ENCODE measurements around the gene RGS7BP. TPM values are rescaled to one million over a fixed set of nuclear protein-coding genes. Genes with fewer than 3 reads are reported as not detected.

The RGS7BP gene
- total RNA-seq, result under 0.01 and 0.36 TPM in 2 replicates

DNA sequence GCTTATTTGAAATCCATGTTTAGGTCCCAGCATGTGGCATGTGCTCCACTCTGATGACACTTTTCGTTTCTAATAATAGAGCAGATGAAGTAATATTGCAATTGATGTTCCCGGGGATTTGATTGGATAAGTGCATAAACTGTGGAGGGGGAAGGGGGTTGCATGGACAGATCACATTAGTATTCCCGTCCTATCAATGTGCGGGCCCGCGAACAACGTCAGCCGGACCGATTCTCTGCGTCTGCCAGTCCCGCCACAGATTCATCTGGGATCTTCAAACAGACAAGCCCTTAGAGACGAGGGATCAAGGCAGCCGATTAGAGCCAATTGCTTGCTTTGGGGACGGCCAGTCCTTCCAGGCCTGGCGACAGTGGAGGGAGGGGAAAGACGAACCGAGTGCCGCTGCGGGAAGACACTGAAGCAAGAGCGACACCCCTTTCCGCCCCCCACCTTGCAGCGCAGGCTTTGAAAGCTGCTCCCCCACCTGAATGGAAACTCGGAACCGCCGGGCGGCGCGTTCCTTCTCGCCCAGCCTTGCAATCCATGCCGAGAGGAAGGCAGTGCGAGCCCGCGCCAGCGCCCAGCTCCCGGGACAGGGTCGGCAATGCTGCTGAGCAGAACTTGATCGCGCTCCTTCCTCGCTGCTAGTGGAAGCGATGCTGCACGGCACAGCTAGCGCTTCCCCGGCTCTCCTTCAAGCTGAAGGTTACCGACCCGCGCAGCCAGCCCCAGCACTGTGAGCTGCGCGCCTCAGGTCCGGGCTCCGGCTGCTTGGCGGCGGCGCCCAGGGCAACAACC, at the start of gene RGS7BP:
RGS7BP (plus strand) TSS at position 247 of the 798 bp plus-strand sequence. CDS start 610 bp downstream, outside the sequence.
- Histone ChIP-seq H3K4me1 (ENCODE audit: insufficient read depth, low read length) (no peaks in the 10 kb centered on the region), H3K9me3 (ENCODE audit: low read depth, low read length) (no peaks in the 10 kb centered on the region), H3K27me3 (ENCODE audit: insufficient read depth, low read length) (peaks cover 35% of the 10 kb centered on the region), H3K27ac (ENCODE audit: low read depth, low read length) (no peak within 1 kb of the TSS), H3K36me3 (ENCODE audit: insufficient read depth, low read length) (no peaks in the 10 kb centered on the region), H4K20me1 (ENCODE audit: insufficient read depth, low read length) (no peaks in the 10 kb centered on the region), H2AFZ (ENCODE audit: low read length) (peak within 1 kb of the TSS; percentile 77), H3K79me2 (ENCODE audit: insufficient read depth, low read length) (no peaks in the 10 kb centered on the region), H3K4me3 (ENCODE audit: insufficient read depth, low read length) (peak within 1 kb of the TSS; percentile 60), H3K4me2 (ENCODE audit: insufficient read depth, low read length) (peak within 1 kb of the TSS; percentile 81)
- TF ChIP-seq, protein P1, sequence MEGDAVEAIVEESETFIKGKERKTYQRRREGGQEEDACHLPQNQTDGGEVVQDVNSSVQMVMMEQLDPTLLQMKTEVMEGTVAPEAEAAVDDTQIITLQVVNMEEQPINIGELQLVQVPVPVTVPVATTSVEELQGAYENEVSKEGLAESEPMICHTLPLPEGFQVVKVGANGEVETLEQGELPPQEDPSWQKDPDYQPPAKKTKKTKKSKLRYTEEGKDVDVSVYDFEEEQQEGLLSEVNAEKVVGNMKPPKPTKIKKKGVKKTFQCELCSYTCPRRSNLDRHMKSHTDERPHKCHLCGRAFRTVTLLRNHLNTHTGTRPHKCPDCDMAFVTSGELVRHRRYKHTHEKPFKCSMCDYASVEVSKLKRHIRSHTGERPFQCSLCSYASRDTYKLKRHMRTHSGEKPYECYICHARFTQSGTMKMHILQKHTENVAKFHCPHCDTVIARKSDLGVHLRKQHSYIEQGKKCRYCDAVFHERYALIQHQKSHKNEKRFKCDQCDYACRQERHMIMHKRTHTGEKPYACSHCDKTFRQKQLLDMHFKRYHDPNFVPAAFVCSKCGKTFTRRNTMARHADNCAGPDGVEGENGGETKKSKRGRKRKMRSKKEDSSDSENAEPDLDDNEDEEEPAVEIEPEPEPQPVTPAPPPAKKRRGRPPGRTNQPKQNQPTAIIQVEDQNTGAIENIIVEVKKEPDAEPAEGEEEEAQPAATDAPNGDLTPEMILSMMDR (IDR thresholded peaks at IDR 0.05; ENCODE audit: extremely low read depth, low read depth, low read length), result no peak
- peak; percentile 71 for DNase-seq (ENCODE audit: insufficient read length, low spot score, missing footprints)

DNA sequence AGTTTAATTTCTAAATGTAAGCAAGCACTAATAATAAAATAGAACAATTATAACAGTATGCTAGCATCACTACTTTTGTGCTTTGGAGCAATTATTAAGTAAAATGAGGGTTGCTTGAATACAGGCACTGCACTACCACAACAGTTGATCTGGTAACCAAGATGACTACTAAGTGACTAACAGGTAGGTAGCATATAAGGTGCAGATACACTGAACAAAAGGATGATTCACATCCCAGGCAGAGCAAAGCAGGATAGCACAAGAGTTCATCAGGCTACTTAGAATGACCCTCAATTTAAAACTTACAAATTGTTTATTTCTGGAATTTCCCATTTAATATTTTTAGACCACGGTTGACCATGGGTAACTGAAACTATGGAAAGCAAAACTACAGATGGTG, 48.0 kb upstream of the RGS7BP start:
- Histone ChIP-seq H3K79me2 (ENCODE audit: insufficient read depth, low read length) (no peaks in the 10 kb centered on the region), H3K4me3 (ENCODE audit: insufficient read depth, low read length) (no peak overlapping the region), H3K9me3 (ENCODE audit: low read depth, low read length) (no peaks in the 10 kb centered on the region), H4K20me1 (ENCODE audit: insufficient read depth, low read length) (no peaks in the 10 kb centered on the region), H2AFZ (ENCODE audit: low read length) (no peak overlapping the region), H3K4me1 (ENCODE audit: insufficient read depth, low read length) (no peaks in the 10 kb centered on the region), H3K36me3 (ENCODE audit: insufficient read depth, low read length) (no peaks in the 10 kb centered on the region), H3K4me2 (ENCODE audit: insufficient read depth, low read length) (no peak overlapping the region), H3K27me3 (ENCODE audit: insufficient read depth, low read length) (no peaks in the 10 kb centered on the region), H3K27ac (ENCODE audit: low read depth, low read length) (no peak overlapping the region)
- no peak for DNase-seq (ENCODE audit: insufficient read length, low spot score, missing footprints)
- TF ChIP-seq, protein P1 (IDR thresholded peaks at IDR 0.05; ENCODE audit: extremely low read depth, low read depth, low read length), result no peak

DNA sequence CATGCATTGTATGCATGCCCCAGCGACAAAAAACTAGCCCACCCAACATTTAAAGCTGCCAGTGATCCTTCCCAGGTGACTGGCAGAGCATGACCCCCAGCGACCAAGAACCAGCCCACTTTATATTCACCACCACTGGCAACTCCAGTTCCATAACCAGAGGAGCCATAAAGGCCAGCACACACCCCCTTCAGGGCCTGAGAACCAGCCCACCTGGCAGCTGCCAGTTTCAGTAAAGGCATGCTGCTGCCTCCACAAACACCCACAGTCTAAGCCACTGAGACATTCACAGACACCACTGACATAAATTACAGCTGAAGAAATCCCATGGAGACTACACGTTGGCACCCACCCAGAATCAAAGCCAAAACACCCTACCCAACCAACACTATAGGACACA, 46.9 kb upstream of the RGS7BP start:
- Histone ChIP-seq H3K27ac (ENCODE audit: low read depth, low read length) (no peak overlapping the region), H3K79me2 (ENCODE audit: insufficient read depth, low read length) (no peaks in the 10 kb centered on the region), H3K9me3 (ENCODE audit: low read depth, low read length) (no peaks in the 10 kb centered on the region), H2AFZ (ENCODE audit: low read length) (no peak overlapping the region), H3K4me3 (ENCODE audit: insufficient read depth, low read length) (no peak overlapping the region), H4K20me1 (ENCODE audit: insufficient read depth, low read length) (no peaks in the 10 kb centered on the region), H3K36me3 (ENCODE audit: insufficient read depth, low read length) (no peaks in the 10 kb centered on the region), H3K4me1 (ENCODE audit: insufficient read depth, low read length) (no peaks in the 10 kb centered on the region), H3K27me3 (ENCODE audit: insufficient read depth, low read length) (no peaks in the 10 kb centered on the region), H3K4me2 (ENCODE audit: insufficient read depth, low read length) (no peak overlapping the region)
- TF ChIP-seq, protein P1 (IDR thresholded peaks at IDR 0.05; ENCODE audit: extremely low read depth, low read depth, low read length), result no peak
- no peak for DNase-seq (ENCODE audit: insufficient read length, low spot score, missing footprints)

DNA sequence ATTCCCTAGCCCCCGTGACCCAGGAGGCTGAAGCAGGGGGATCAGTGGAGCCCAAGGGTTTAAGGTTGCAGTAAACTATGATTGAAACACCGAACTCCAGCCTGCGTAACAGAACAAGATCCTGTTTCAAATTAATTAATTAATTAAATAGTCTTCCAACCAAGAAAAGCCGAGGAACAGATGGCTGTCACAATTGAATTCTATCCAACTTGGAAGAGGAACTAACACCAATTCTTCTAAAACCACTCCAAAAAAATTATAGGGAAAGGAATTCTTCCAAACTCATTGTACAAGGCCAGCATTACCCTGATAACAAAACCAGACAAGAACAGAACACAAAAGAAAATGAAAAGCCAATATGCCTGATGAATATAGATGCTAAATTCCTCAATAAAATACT, 43.4 kb upstream of the RGS7BP start:
- Histone ChIP-seq H3K79me2 (ENCODE audit: insufficient read depth, low read length) (no peaks in the 10 kb centered on the region), H3K4me1 (ENCODE audit: insufficient read depth, low read length) (no peaks in the 10 kb centered on the region), H3K4me3 (ENCODE audit: insufficient read depth, low read length) (no peak overlapping the region), H3K4me2 (ENCODE audit: insufficient read depth, low read length) (no peak overlapping the region), H3K27ac (ENCODE audit: low read depth, low read length) (no peak overlapping the region), H3K9me3 (ENCODE audit: low read depth, low read length) (no peaks in the 10 kb centered on the region), H2AFZ (ENCODE audit: low read length) (no peak overlapping the region), H4K20me1 (ENCODE audit: insufficient read depth, low read length) (no peaks in the 10 kb centered on the region), H3K27me3 (ENCODE audit: insufficient read depth, low read length) (no peaks in the 10 kb centered on the region), H3K36me3 (ENCODE audit: insufficient read depth, low read length) (no peaks in the 10 kb centered on the region)
- no peak for DNase-seq (ENCODE audit: insufficient read length, low spot score, missing footprints)
- TF ChIP-seq, protein P1 (IDR thresholded peaks at IDR 0.05; ENCODE audit: extremely low read depth, low read depth, low read length), result no peak
